ENCODE data around the gene TMEM106C. TPM values are rescaled to one million over a fixed set of nuclear protein-coding genes. Genes with fewer than 3 reads are reported as not detected.

TMEM106C gene
- polyA plus RNA-seq, 3 donors: 8.7 to 9.7 (median 9.0) TPM

GRCh38 chr12:47935184-47935583 is 28.2 kb upstream of the TMEM106C start:
- DNase-seq: no peak
- H3K4me1 Mint-ChIP-seq: no peaks in the 10 kb centered on the region
- no peaks in the 10 kb centered on the region for H3K36me3 Mint-ChIP-seq
- Histone ChIP-seq H3K79me2 (ENCODE audit: insufficient read depth, low read length) (no peaks in the 10 kb centered on the region), H4K20me1 (ENCODE audit: insufficient read depth, low read length) (no peaks in the 10 kb centered on the region), H3K36me3 (replicated peaks in 1 of 2; ENCODE audit: control insufficient read depth in 1 of 2, insufficient read depth in 2 of 2, low read length in 2 of 2) (no peaks in the 10 kb centered on the region), H3K27ac (ENCODE audit: low read depth in 1 of 2, low read length in 2 of 2) (no peak overlapping the region), H3K4me1 (ENCODE audit: control insufficient read depth in 1 of 2, insufficient read depth in 2 of 2, low read length in 2 of 2) (no peaks in the 10 kb centered on the region), H3K9me3 (replicated peaks in 1 of 2; ENCODE audit: control insufficient read depth in 1 of 2, insufficient read depth in 1 of 2, low read length in 2 of 2) (no peaks in the 10 kb centered on the region), H2AFZ (ENCODE audit: insufficient read depth, low read depth, low read length, poor library complexity, severe bottlenecking) (no peak overlapping the region), H3K4me2 (replicated peaks; ENCODE audit: extremely low read depth, low read length, poor library complexity, severe bottlenecking) (no peak overlapping the region), H3K27me3 (ENCODE audit: control insufficient read depth in 2 of 2, insufficient read depth in 2 of 2, low read length in 2 of 2) (no peaks in the 10 kb centered on the region), H3K9ac (ENCODE audit: insufficient read depth, low read length, poor library complexity, severe bottlenecking) (no peak overlapping the region), H3K4me3 (replicated peaks in 1 of 3; ENCODE audit: low read depth in 2 of 3, low read length in 3 of 3) (no peak overlapping the region)
- peaks cover 2 to 10% (median 9%) of the 10 kb centered on the region in 3 donors for H3K27me3 Mint-ChIP-seq (ENCODE audit: low read depth in 3 of 3)
- WGBS (ENCODE audit: insufficient coverage): 91% methylated on average over 6 of the region's 9 CpGs
- H3K27ac Mint-ChIP-seq: no peak overlapping the region
- H3K4me3 Mint-ChIP-seq: no peak overlapping the region
- H3K9me3 Mint-ChIP-seq: no peaks in the 10 kb centered on the region
- TF ChIP-seq, protein P1, sequence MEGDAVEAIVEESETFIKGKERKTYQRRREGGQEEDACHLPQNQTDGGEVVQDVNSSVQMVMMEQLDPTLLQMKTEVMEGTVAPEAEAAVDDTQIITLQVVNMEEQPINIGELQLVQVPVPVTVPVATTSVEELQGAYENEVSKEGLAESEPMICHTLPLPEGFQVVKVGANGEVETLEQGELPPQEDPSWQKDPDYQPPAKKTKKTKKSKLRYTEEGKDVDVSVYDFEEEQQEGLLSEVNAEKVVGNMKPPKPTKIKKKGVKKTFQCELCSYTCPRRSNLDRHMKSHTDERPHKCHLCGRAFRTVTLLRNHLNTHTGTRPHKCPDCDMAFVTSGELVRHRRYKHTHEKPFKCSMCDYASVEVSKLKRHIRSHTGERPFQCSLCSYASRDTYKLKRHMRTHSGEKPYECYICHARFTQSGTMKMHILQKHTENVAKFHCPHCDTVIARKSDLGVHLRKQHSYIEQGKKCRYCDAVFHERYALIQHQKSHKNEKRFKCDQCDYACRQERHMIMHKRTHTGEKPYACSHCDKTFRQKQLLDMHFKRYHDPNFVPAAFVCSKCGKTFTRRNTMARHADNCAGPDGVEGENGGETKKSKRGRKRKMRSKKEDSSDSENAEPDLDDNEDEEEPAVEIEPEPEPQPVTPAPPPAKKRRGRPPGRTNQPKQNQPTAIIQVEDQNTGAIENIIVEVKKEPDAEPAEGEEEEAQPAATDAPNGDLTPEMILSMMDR (IDR thresholded peaks at IDR 0.05): no peak
- intact Hi-C loops (cut with micrococcal nuclease): no loop called here

DNA sequence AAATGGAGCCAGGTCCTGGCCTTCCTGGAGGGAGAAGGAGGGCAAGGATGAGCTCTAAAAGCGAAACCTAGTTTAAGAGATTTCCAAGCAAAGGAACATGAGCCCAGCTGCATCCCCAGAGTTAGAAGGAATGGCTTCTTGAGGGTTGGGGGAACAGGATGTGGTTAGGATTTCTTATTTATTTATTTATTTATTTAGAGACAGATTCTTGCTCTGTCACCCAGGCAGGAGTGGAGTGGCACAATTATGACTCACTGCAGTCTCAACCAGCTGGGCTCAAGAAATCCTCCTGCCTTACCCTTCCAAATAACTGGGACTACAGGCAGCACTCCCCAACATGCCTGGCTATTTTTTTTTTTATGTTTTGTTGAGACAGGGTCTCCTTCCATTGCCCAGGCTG is 25.3 kb upstream of the TMEM106C start:
- Histone ChIP-seq H3K4me3 (replicated peaks in 1 of 3; ENCODE audit: low read depth in 2 of 3, low read length in 3 of 3) (no peak overlapping the region), H3K27ac (ENCODE audit: low read depth in 1 of 2, low read length in 2 of 2) (no peak overlapping the region), H3K9me3 (replicated peaks in 1 of 2; ENCODE audit: control insufficient read depth in 1 of 2, insufficient read depth in 1 of 2, low read length in 2 of 2) (no peaks in the 10 kb centered on the region), H4K20me1 (ENCODE audit: insufficient read depth, low read length) (no peaks in the 10 kb centered on the region), H3K36me3 (replicated peaks in 1 of 2; ENCODE audit: control insufficient read depth in 1 of 2, insufficient read depth in 2 of 2, low read length in 2 of 2) (no peaks in the 10 kb centered on the region), H3K27me3 (ENCODE audit: control insufficient read depth in 2 of 2, insufficient read depth in 2 of 2, low read length in 2 of 2) (peaks cover 0 to 14% of the 10 kb centered on the region in 2 donors), H3K9ac (ENCODE audit: insufficient read depth, low read length, poor library complexity, severe bottlenecking) (no peak overlapping the region), H2AFZ (ENCODE audit: insufficient read depth, low read depth, low read length, poor library complexity, severe bottlenecking) (no peak overlapping the region), H3K4me1 (ENCODE audit: control insufficient read depth in 1 of 2, insufficient read depth in 2 of 2, low read length in 2 of 2) (no peaks in the 10 kb centered on the region), H3K79me2 (ENCODE audit: insufficient read depth, low read length) (no peaks in the 10 kb centered on the region), H3K4me2 (replicated peaks; ENCODE audit: extremely low read depth, low read length, poor library complexity, severe bottlenecking) (no peak overlapping the region)
- Mint-ChIP-seq H3K36me3 (no peaks in the 10 kb centered on the region), H3K27ac (no peak overlapping the region), H3K4me3 (no peak overlapping the region), H3K27me3 (ENCODE audit: low read depth in 3 of 3) (peaks cover 18 to 27% (median 19%) of the 10 kb centered on the region in 3 donors), H3K9me3 (no peaks in the 10 kb centered on the region), H3K4me1 (peaks cover 5% of the 10 kb centered on the region)
- DNase-seq: peak in 1 of 3 donors; percentile 24
- intact Hi-C loops (cut with micrococcal nuclease): no loop called here
- TF ChIP-seq, protein P1 (IDR thresholded peaks at IDR 0.05): no peak
- 100% methylated on average over 1 of the region's 1 CpG for WGBS (ENCODE audit: insufficient coverage)
